Left ventricle myocardium inferior (tissue), 1 donor: ENCODE measurements around the gene OSBPL5. TPM values are rescaled to one million over a fixed set of nuclear protein-coding genes. Genes with fewer than 3 reads are reported as not detected.

ENCODE experiments used
- DNase-seq: peaks from one replicate; pipeline ENCODE4 v3.0.0-alpha.2; 2020
- H3K27ac ChIP-seq: fragments of 200-600 bp; replicated peaks from 2 replicates; pipeline ENCODE4 v1.8.0; 2021
- H3K27me3 ChIP-seq: fragments of 200-600 bp; 2 replicates; pipeline ENCODE4 v1.8.0; 2021; ENCODE audit warnings: low read depth
- H3K36me3 ChIP-seq: fragments of 200-600 bp; 2 replicates; pipeline ENCODE4 v1.8.0; 2021
- H3K4me1 ChIP-seq: fragments of 200-600 bp; 2 replicates; pipeline ENCODE4 v1.8.0; 2021
- H3K4me3 ChIP-seq: fragments of 200-600 bp; 2 replicates; pipeline ENCODE4 v1.8.0; 2021; ENCODE audit warnings: mild to moderate bottlenecking, moderate library complexity
- H3K9me3 ChIP-seq: fragments of 200-600 bp; replicated peaks from 2 replicates; pipeline ENCODE4 v1.8.0; 2021
- CTCF ChIP-seq: fragments of 200-600 bp; IDR thresholded peaks from 2 replicates; pipeline ENCODE4 v1.8.0; 2021; ENCODE audit warnings: antibody characterized with exemption, mild to moderate bottlenecking, borderline replicate concordance
- intact Hi-C: fragments of 100-400 bp; cut with micrococcal nuclease; formaldehyde crosslinking; loops from one replicate; pipeline ENCODE4 v1.11.0; 2022
- total RNA-seq: library from RNA; stranded (reverse); fragmentation: NEBNext Ultra II Directional; extraction: Animal tissue kit (Norgen Biotek cat#: 25700); gene quantifications from one replicate; pipeline ENCODE4 v1.2.1, GENCODE V29; 2021
- donor health status: DM: no; HTN: yes; CAD: no; lungs with severe emphysema.

The OSBPL5 gene
- total RNA-seq, 1 donor from 2014 or later, result 11.4 TPM

DNA sequence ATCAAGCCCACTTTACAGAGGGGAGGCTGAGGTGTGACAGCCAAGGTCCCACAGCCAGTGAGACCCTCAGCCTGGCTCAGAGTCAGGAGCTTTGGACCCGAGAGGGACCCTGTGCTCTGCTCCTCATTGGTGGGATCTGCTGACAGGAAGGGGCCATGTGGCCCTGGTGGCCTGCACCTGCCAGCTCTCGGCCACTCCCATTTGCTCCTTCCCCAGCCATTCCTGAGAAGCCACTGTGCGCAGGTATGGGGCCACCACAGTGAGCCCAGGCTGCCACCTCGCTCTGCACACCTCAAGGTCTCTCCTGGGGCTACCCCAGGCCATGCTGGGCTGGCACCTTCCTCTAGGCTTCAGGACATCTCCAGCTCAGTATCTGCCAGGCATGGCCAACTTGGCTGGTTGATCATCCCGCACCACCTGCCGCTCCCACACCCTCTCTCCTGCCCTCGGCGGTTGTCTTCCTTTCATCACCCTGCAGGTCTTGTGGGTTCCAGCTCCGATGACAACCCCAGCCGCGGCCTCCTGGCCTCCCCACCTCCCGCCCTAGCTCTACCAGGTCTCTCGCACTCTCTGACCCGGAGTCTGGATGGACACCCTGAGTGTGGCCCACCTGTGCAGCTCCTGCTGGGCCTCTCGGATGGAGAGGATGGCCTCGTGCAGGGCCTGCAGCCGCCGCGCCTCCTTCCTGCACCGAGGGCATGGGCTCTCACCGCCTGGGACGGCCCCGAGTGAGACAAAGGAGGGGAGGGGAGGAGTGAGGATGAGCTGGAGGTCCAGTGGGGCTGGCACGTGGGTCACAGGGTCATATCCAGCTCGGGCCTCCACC is 75.7 kb downstream of the OSBPL5 start:
- Histone ChIP-seq H3K4me1 (peaks cover 19% of the 10 kb centered on the region), H3K4me3 (no peak overlapping the region), H3K27me3 (no peaks in the 10 kb centered on the region), H3K36me3 (peaks cover 29% of the 10 kb centered on the region), H3K9me3 (no peaks in the 10 kb centered on the region), H3K27ac (no peak overlapping the region)
- no peak for TF ChIP-seq CTCF
- no peak for DNase-seq
- intact Hi-C loops, result loop anchor here (5.0 kb wide), 1 partner anchor 52 kb away; no protein-coding TSS in a partner anchor

GRCh38 chr11:3088806-3089205 is 76.3 kb downstream of the OSBPL5 start:
- TF ChIP-seq CTCF, result no peak
- no peak for DNase-seq
- Histone ChIP-seq H3K27ac (no peak overlapping the region), H3K4me3 (no peak overlapping the region), H3K9me3 (no peaks in the 10 kb centered on the region), H3K36me3 (peaks cover 29% of the 10 kb centered on the region), H3K27me3 (peaks cover under 1% of the 10 kb centered on the region), H3K4me1 (peaks cover 14% of the 10 kb centered on the region)
- intact Hi-C loops, result no loop called here

- Histone ChIP-seq H3K4me3 (no peak overlapping the region), H3K4me1 (peaks cover 9% of the 10 kb centered on the region), H3K9me3 (no peaks in the 10 kb centered on the region), H3K27me3 (peaks cover 8% of the 10 kb centered on the region), H3K27ac (no peak overlapping the region), H3K36me3 (peaks cover 29% of the 10 kb centered on the region)
- TF ChIP-seq CTCF, result no peak
- intact Hi-C loops, result no loop called here
- DNase-seq, result no peak
These were observed 77.0 kb downstream of the OSBPL5 start for GRCh38 chr11:3087821-3088800.

- intact Hi-C loops, result no loop called here
- Histone ChIP-seq H3K4me3 (no peak overlapping the region), H3K9me3 (no peaks in the 10 kb centered on the region), H3K36me3 (peaks cover 25% of the 10 kb centered on the region), H3K27ac (no peak overlapping the region), H3K27me3 (peaks cover 14% of the 10 kb centered on the region), H3K4me1 (peaks cover 6% of the 10 kb centered on the region)
- DNase-seq, result no peak
- no peak for TF ChIP-seq CTCF
These were observed 77.7 kb downstream of the OSBPL5 start for GRCh38 chr11:3087373-3087772.

- TF ChIP-seq CTCF, result no peak
- intact Hi-C loops, result no loop called here
- no peak for DNase-seq
- Histone ChIP-seq H3K27me3 (peaks cover 14% of the 10 kb centered on the region), H3K4me3 (no peak overlapping the region), H3K27ac (no peak overlapping the region), H3K4me1 (no peaks in the 10 kb centered on the region), H3K36me3 (peaks cover 23% of the 10 kb centered on the region), H3K9me3 (no peaks in the 10 kb centered on the region)
These were observed 78.4 kb downstream of the OSBPL5 start for GRCh38 chr11:3086671-3087150.
